BLaER1 treated with 17β-estradiol and CSF1 and Interleukin-3, amounts not matched to agents 10 nM and 100 nM (cell line): Measurements from ENCODE around the gene CD86.

Experiments
- H3K27ac ChIP-seq, 11 experiments: shearing (Covaris generic); formaldehyde crosslinking; 2 replicates each; pipeline ENCODE4 v1.8.1; 2022
- H3K27me3 ChIP-seq, 11 experiments: shearing (Covaris generic); formaldehyde crosslinking; 2 replicates each; pipeline ENCODE4 v1.8.1; 2022
- H3K36me3 ChIP-seq, 11 experiments: shearing (Covaris generic); formaldehyde crosslinking; 2 replicates each; pipeline ENCODE4 v1.8.1; 2022
- H3K4me1 ChIP-seq, 10 experiments: shearing (Covaris generic); formaldehyde crosslinking; 2 replicates each; pipeline ENCODE4 v1.8.1; 2022
- H3K4me2 ChIP-seq, 11 experiments: shearing (Covaris generic); formaldehyde crosslinking; 2 replicates each; pipeline ENCODE4 v1.8.1; 2022
- H3K4me3 ChIP-seq, 10 experiments: shearing (Covaris generic); formaldehyde crosslinking; 2 replicates each; pipeline ENCODE4 v1.8.1; 2022
- H3K9ac ChIP-seq, 11 experiments: shearing (Covaris generic); formaldehyde crosslinking; 2 replicates each; pipeline ENCODE4 v1.8.1; 2022
- H3K9me3 ChIP-seq, 11 experiments: shearing (Covaris generic); formaldehyde crosslinking; replicated peaks in 1 of 11; 2 replicates each; pipeline ENCODE4 v1.8.1; 2022
- H4K20me1 ChIP-seq, 11 experiments: shearing (Covaris generic); formaldehyde crosslinking; 2 replicates each; pipeline ENCODE4 v1.8.1; 2022
- Cebpa-rat ChIP-seq, 11 experiments: shearing (Covaris generic); IDR thresholded peaks; 2 replicates each; pipeline ENCODE4 v1.8.1; 2022

Gene CD86

GRCh38 chr3:122085673-122086072 lies 30.5 kb downstream of the CD86 start:
- Histone ChIP-seq H3K27ac (peak overlapping the region in 3 of 11 experiments; percentile 8 to 22 (median 15); a peak in 1 of 22 replicates), H3K9me3 (no peaks in the 10 kb centered on the region), H3K4me1 (peaks cover 28 to 100% (median 33%) of the 10 kb centered on the region in 10 experiments), H4K20me1 (peaks cover 0 to 98% (median 0%) of the 10 kb centered on the region in 11 experiments; a peak in 5 of 22 replicates), H3K4me3 (no peak overlapping the region), H3K27me3 (peaks cover 0 to 8% (median 0%) of the 10 kb centered on the region in 11 experiments; a peak in 1 of 22 replicates), H3K36me3 (peaks cover 0 to 67% (median 0%) of the 10 kb centered on the region in 11 experiments; a peak in 5 of 22 replicates), H3K9ac (peak overlapping the region in 1 of 11 experiments; percentile 26; a peak in 1 of 22 replicates), H3K4me2 (peak overlapping the region; percentile 5 to 91 (median 55))
- no peak for TF ChIP-seq Cebpa-rat (IDR thresholded peaks at IDR 0.05)

- no peak for TF ChIP-seq Cebpa-rat (IDR thresholded peaks at IDR 0.05)
- Histone ChIP-seq H3K9ac (peak overlapping the region in 1 of 11 experiments; percentile 23; a peak in 1 of 22 replicates), H3K4me1 (peaks cover 42 to 98% (median 54%) of the 10 kb centered on the region in 10 experiments), H3K4me3 (no peak overlapping the region; a peak in 1 of 20 replicates), H3K36me3 (peaks cover 0 to 59% (median 0%) of the 10 kb centered on the region in 11 experiments; a peak in 5 of 22 replicates), H3K27me3 (peaks cover 0 to 8% (median 0%) of the 10 kb centered on the region in 11 experiments; a peak in 1 of 22 replicates), H3K4me2 (peak overlapping the region in 8 of 11 experiments; percentile 1 to 91 (median 30); a peak in 13 of 22 replicates), H4K20me1 (peaks cover 0 to 94% (median 0%) of the 10 kb centered on the region in 11 experiments; a peak in 5 of 22 replicates), H3K9me3 (no peaks in the 10 kb centered on the region), H3K27ac (peak overlapping the region in 2 of 11 experiments; percentile 32 to 46; a peak in 2 of 22 replicates)
Measured at GRCh38 chr3:122088531-122088930, 33.4 kb downstream of the CD86 start.

- H4K20me1 ChIP-seq, result peaks cover 0 to 83% (median 0%) of the 10 kb centered on the region in 11 experiments; a peak in 2 of 22 replicates
- peak overlapping the region; percentile 42 to 77 (median 68); a peak in 21 of 22 replicates for H3K9ac ChIP-seq
- H3K4me1 ChIP-seq, result peaks cover 30 to 69% (median 40%) of the 10 kb centered on the region in 10 experiments
- peak overlapping the region; percentile 71 to 97 (median 90) for H3K4me2 ChIP-seq
- H3K4me3 ChIP-seq, result peak overlapping the region in 9 of 10 experiments; percentile 12 to 58 (median 40); a peak in 16 of 20 replicates
- H3K27ac ChIP-seq, result peak overlapping the region; percentile 46 to 89 (median 85)
- no peak for TF ChIP-seq Cebpa-rat (IDR thresholded peaks at IDR 0.05)
- no peaks in the 10 kb centered on the region for H3K9me3 ChIP-seq
- peaks cover 0 to 62% (median 0%) of the 10 kb centered on the region in 11 experiments; a peak in 6 of 22 replicates for H3K36me3 ChIP-seq
- H3K27me3 ChIP-seq, result peaks cover 0 to 8% (median 0%) of the 10 kb centered on the region in 11 experiments; a peak in 1 of 22 replicates
Measured at GRCh38 chr3:122091602-122092295, 36.6 kb downstream of the CD86 start.

- H3K4me3 ChIP-seq, result peak overlapping the region in 9 of 10 experiments; percentile 12 to 58 (median 40); a peak in 15 of 20 replicates
- peaks cover 30 to 69% (median 40%) of the 10 kb centered on the region in 10 experiments for H3K4me1 ChIP-seq
- H3K9me3 ChIP-seq, result no peaks in the 10 kb centered on the region
- H3K36me3 ChIP-seq, result peaks cover 0 to 62% (median 0%) of the 10 kb centered on the region in 11 experiments; a peak in 6 of 22 replicates
- H3K27me3 ChIP-seq, result peaks cover 0 to 8% (median 0%) of the 10 kb centered on the region in 11 experiments; a peak in 1 of 22 replicates
- peaks cover 0 to 83% (median 0%) of the 10 kb centered on the region in 11 experiments; a peak in 2 of 22 replicates for H4K20me1 ChIP-seq
- peak overlapping the region; percentile 46 to 89 (median 85); a peak in 21 of 22 replicates for H3K27ac ChIP-seq
- H3K9ac ChIP-seq, result peak overlapping the region; percentile 42 to 77 (median 68); a peak in 20 of 22 replicates
- TF ChIP-seq Cebpa-rat (IDR thresholded peaks at IDR 0.05), result no peak
- H3K4me2 ChIP-seq, result peak overlapping the region; percentile 71 to 97 (median 90)
Measured at GRCh38 chr3:122092460-122093165, 37.5 kb downstream of the CD86 start.

GRCh38 chr3:122094125-122094524 lies 39.0 kb downstream of the CD86 start:
- no peak for TF ChIP-seq Cebpa-rat (IDR thresholded peaks at IDR 0.05)
- H3K27ac ChIP-seq, result no peak overlapping the region
- peaks cover 0 to 8% (median 0%) of the 10 kb centered on the region in 11 experiments; a peak in 1 of 22 replicates for H3K27me3 ChIP-seq
- H4K20me1 ChIP-seq, result peaks cover 0 to 83% (median 0%) of the 10 kb centered on the region in 11 experiments; a peak in 3 of 22 replicates
- H3K4me3 ChIP-seq, result no peak overlapping the region
- peaks cover 0 to 74% (median 0%) of the 10 kb centered on the region in 11 experiments; a peak in 6 of 22 replicates for H3K36me3 ChIP-seq
- peaks cover 30 to 69% (median 33%) of the 10 kb centered on the region in 10 experiments for H3K4me1 ChIP-seq
- H3K9me3 ChIP-seq, result no peaks in the 10 kb centered on the region
- no peak overlapping the region for H3K4me2 ChIP-seq
- no peak overlapping the region for H3K9ac ChIP-seq

GRCh38 chr3:122094693-122095092 lies 39.5 kb downstream of the CD86 start:
- Histone ChIP-seq H3K9me3 (no peaks in the 10 kb centered on the region), H4K20me1 (peaks cover 0 to 84% (median 0%) of the 10 kb centered on the region in 11 experiments; a peak in 3 of 22 replicates), H3K4me1 (peaks cover 30 to 69% (median 33%) of the 10 kb centered on the region in 10 experiments), H3K9ac (no peak overlapping the region), H3K27ac (no peak overlapping the region), H3K4me3 (no peak overlapping the region), H3K36me3 (peaks cover 0 to 79% (median 0%) of the 10 kb centered on the region in 11 experiments; a peak in 6 of 22 replicates), H3K27me3 (peaks cover 0 to 8% (median 0%) of the 10 kb centered on the region in 11 experiments; a peak in 1 of 22 replicates), H3K4me2 (no peak overlapping the region)
- TF ChIP-seq Cebpa-rat (IDR thresholded peaks at IDR 0.05), result no peak

- H3K4me1 ChIP-seq, result peaks cover 11 to 69% (median 31%) of the 10 kb centered on the region in 10 experiments
Measured at GRCh38 chr3:122097141-122097540, 42.0 kb downstream of the CD86 start.

GRCh38 chr3:122098611-122099010 lies 43.4 kb downstream of the CD86 start:
- H3K4me2 ChIP-seq, result peak overlapping the region in 2 of 11 experiments; percentile 67 to 72; a peak in 3 of 22 replicates
- TF ChIP-seq Cebpa-rat (IDR thresholded peaks at IDR 0.05), result no peak
- H3K27me3 ChIP-seq, result no peaks in the 10 kb centered on the region
- no peak overlapping the region for H3K4me3 ChIP-seq
- no peak overlapping the region for H3K9ac ChIP-seq
- H3K36me3 ChIP-seq, result peaks cover 0 to 93% (median 0%) of the 10 kb centered on the region in 11 experiments; a peak in 6 of 22 replicates
- peaks cover 7 to 71% (median 31%) of the 10 kb centered on the region in 10 experiments; a peak in 19 of 20 replicates for H3K4me1 ChIP-seq
- H3K9me3 ChIP-seq, result no peaks in the 10 kb centered on the region
- H3K27ac ChIP-seq, result no peak overlapping the region
- H4K20me1 ChIP-seq, result peaks cover 0 to 85% (median 0%) of the 10 kb centered on the region in 11 experiments; a peak in 3 of 22 replicates

More at GRCh38 chr3:122097141-122097540, 42.0 kb downstream of the CD86 start:
- H3K27ac ChIP-seq, result no peak overlapping the region
- H3K4me2 ChIP-seq, result no peak overlapping the region
- H4K20me1 ChIP-seq, result peaks cover 0 to 84% (median 0%) of the 10 kb centered on the region in 11 experiments; a peak in 3 of 22 replicates
- H3K9ac ChIP-seq, result no peak overlapping the region
- no peak for TF ChIP-seq Cebpa-rat (IDR thresholded peaks at IDR 0.05)
- no peaks in the 10 kb centered on the region for H3K9me3 ChIP-seq
- H3K27me3 ChIP-seq, result no peaks in the 10 kb centered on the region
- H3K4me3 ChIP-seq, result no peak overlapping the region
- H3K36me3 ChIP-seq, result peaks cover 0 to 93% (median 0%) of the 10 kb centered on the region in 11 experiments; a peak in 6 of 22 replicates
